Heart left ventricle (tissue), 13 donors: Measurements from ENCODE around the gene BCL2L14.

Experiments
- POLR2A ChIP-seq, 2 donors: fragments of 450-650 bp; IDR thresholded peaks; one replicate each; pipeline ENCODE4 v1.6.1; 2017; ENCODE audit warnings: antibody characterized with exemption in 2 of 2, mild to moderate bottlenecking in 2 of 2, moderate library complexity in 2 of 2
- TF ChIP-seq, protein P1 (sequence below), 12 donors: fragments of 200-600 bp; sonication (generic) in 4 of 12; IDR thresholded peaks; one replicate each; pipeline versions ENCODE4 v1.5.0 to v1.8.0; 2018 to 2022; ENCODE audit warnings: antibody characterized with exemption in 12 of 12, mild to moderate bottlenecking in 5 of 12
- donor health status: ischemic (EF 13 %, LVEDD 7.1; RV severe dilation, severe dysfunction).
- donor health status: DM: no; HTN: yes; CAD: no.
- donor health status: DM: no; HTN: no; CAD: no.
- donor health status: ischemic (EF 25% LVEDD 6.9; RV normal size, moderate dysfunction).
- donor health status: ischemic (EF 25% LVEDD 5.7; RV mildly dilated, moderate dysfunction).
- donor health status: ischemic (EF 35%, LVEDD 5.7; RV mildly dilated, moderate dysfunction).
- donor health status: nonischemic (EF 11% LVEDD 7.7; RV severe dilation, severe dysfunction).
- donor health status: DM: yes; HTN: yes; CAD: no.
- donor health status: PGD.
- donor health status: ischemic (EF 29% LVEDD 5.4; RV normal size, mild dysfunction).
- donor health status: nonischemic (EF 23%, LVEDD 6.1; RV moderate dilation, normal function).

DNA sequence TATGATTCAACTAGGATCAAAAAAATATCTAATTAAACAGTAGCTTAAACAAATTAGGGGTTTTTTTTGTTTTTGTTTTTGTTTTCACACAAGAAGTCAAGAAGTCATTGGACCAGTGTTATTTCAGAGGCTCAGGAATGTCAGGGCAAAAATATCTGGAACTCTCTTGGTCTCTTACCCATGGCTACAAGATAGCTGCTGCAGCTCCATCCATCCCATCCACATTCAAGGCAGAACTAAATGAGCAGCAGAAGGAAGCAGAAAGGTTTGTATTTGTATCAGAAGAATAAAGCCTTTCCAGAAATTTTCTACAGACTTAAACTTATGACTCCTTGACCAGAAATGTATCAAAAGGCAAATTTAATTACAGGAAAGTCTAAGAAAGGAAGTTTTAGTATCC, 33.8 kb upstream of the BCL2L14 start:
- no peak for TF ChIP-seq POLR2A (IDR thresholded peaks at IDR 0.05)
- TF ChIP-seq, protein P1, sequence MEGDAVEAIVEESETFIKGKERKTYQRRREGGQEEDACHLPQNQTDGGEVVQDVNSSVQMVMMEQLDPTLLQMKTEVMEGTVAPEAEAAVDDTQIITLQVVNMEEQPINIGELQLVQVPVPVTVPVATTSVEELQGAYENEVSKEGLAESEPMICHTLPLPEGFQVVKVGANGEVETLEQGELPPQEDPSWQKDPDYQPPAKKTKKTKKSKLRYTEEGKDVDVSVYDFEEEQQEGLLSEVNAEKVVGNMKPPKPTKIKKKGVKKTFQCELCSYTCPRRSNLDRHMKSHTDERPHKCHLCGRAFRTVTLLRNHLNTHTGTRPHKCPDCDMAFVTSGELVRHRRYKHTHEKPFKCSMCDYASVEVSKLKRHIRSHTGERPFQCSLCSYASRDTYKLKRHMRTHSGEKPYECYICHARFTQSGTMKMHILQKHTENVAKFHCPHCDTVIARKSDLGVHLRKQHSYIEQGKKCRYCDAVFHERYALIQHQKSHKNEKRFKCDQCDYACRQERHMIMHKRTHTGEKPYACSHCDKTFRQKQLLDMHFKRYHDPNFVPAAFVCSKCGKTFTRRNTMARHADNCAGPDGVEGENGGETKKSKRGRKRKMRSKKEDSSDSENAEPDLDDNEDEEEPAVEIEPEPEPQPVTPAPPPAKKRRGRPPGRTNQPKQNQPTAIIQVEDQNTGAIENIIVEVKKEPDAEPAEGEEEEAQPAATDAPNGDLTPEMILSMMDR (IDR thresholded peaks at IDR 0.05): no peak
